GM19397 (cell line): ENCODE measurements around the gene EFEMP2.
"Not testable (repeated sequence)": the region's sequence is repeated elsewhere in the genome, so short reads cannot be mapped to it uniquely, and the experiment has no call there.

Experiments used
- ATAC-seq: cut with Tn5 transposase; IDR thresholded peaks from one replicate; pipeline ENCODE4 v1.9.1; 2021; ENCODE audit warnings: mild to moderate bottlenecking, moderate library complexity; ENCODE audit not compliant: unreplicated experiment

The EFEMP2 gene

DNA sequence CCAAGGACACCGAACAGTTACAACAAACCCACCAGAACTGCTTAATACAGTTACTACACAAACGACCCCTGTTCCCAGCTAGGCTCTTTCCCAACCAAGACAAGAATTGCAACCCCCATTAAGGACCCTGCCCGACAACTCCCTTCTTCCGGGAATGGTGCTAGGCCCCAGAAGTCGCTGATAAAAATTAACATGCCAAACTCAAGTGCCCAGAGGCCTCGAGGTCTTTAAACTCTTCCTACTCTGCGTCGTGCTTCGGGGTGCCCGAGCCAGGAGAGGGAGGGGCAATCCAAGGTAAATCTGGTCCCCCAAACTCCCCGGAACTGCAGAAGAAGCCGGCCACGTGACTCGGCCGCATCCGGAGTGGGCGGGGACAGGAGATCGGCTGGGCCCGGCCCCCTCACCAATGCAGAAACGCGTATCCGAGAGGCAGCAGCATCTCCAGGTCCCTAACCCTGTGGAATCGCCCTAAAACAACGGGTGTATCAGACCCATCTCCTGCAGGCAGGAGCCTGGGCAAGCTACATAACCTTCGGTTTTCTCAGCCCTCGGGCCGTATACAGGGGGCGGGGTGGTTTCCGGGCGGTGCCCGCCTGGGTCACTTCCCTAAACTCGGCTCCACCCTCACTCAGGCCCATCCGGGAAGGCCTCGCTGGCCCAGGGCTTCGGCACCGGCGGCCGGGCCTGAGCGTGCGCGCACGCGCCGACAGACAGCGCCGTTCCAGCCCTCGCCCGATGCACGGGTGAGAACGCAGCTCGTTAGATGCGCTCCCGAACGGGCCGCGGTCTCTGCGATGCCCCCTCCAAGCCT lies 15.7 kb downstream of the EFEMP2 start:
- ATAC-seq: peak; percentile 34

DNA sequence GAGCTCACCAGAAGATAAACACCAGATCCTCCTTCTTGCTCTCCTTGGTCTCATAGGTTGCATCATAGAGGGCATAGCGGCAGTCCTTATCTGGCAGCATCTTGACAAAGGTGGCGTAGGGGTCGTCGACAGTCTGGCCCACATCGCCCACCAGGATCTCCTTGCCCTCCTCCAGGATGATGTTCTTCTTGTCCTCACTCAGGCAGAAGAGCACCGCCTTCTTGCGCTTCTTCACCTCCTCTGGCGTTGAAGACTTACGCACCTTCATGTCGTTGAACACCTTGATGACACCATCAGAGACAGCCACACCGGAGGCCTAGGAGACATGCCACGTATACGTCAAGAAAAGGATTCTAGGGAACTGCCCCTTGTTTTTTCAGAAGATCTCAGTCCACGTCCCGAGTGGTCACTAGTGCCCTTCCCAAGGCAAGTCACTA lies 16.7 kb downstream of the EFEMP2 start:
- ATAC-seq: no peak

DNA sequence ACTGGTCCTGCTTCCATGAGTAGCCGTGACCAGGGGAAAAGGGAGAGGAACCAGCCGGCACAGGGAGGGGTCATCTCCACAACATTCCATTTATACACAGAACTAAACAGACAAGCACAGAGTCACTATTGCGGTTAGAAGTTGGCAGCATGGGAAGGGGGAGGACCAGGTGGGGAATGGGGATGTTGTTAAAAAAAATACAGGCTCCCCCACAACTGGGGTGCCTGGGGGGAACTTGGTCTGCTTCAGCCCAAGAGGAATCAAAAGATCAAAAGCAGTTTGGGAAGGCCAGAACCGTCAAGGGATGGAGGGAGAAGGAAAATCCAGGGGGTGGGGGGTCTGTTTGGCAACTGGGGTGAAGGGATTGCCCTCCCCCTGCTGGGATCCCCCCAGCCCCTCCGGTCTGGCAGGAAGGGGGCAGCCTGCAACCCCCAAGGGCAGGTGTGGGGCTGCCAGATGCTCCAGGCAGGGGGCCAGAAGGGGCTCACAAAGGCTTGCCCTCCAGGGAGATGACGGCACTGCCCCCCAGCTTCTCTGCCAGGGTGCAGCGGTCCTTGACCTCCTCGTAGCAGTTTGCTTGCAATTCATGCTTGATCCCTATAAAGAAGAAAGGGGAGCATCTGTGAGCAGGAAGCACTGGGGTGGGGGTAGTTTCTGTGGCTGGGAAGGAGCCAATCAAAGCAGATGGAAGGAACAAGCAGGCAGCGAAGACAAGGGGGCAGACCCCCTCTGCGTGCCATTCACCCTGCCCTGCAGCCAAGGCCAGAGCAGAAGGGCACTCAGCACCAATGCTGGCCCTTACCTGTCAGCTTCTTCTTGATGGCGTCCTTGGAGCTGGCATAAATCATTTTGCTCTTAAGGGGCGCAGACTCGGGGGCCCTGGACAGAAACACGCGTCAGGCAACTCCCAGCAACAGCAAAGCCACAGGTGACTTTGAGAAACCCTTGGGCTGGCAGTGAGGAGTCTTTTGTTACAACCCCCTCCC lies 17.5 kb downstream of the EFEMP2 start:
- no peak for ATAC-seq

DNA sequence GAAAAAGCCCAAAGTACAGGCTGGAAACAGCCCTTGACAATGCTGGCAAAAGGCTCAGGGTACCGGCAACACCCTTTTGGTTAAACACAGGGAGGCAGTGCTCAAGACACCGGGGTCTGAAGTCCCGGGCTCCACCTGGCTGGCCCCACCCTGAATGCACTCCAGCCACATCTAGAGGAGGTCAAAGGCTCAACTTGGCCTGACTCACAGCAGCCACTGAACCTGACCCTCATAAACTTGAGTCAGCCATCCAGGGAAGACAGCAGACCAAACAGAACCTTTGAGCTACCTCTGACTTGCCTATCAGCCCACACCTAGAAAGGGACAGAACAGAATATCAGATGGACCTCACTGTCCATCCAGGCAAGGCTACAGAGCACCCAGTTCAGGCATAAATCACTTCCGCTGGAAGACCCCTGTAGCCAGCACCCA lies 18.4 kb downstream of the EFEMP2 start:
- ATAC-seq: no peak

DNA sequence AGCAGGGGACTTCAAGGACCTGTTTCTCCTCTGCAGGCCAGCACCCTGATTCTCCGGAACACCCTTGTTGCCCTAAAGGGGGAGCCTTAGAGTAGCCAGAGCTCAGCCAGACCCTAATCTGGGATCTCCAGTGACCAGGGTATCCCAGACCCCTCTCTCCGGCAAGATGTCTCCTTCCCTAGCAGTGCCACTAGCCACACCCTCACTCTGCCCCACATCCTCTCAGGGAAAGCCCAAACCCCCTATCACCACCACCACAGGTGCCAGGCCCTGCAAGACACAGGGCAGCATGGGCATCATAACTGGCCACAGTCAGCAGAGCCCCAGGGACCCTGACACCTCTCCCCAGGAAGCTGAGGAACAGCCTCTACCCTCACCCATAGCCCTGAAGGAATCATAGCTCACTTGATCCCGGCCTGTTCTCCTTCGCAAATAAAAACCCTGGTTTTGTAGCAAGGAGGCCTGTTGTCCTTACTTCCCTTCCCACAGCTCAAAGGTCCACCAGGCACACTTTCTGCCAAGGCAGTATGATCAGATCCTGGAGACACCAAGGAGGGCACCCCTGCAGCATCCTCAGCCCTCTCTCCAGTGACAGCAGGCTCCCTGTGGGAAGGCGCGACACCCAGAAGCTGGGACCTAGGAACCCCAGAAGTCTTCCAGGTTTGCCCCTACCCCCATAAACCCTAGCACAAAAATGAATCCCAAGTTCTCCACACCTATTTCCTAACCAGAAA lies 19.2 kb downstream of the EFEMP2 start:
- ATAC-seq: no peak

DNA sequence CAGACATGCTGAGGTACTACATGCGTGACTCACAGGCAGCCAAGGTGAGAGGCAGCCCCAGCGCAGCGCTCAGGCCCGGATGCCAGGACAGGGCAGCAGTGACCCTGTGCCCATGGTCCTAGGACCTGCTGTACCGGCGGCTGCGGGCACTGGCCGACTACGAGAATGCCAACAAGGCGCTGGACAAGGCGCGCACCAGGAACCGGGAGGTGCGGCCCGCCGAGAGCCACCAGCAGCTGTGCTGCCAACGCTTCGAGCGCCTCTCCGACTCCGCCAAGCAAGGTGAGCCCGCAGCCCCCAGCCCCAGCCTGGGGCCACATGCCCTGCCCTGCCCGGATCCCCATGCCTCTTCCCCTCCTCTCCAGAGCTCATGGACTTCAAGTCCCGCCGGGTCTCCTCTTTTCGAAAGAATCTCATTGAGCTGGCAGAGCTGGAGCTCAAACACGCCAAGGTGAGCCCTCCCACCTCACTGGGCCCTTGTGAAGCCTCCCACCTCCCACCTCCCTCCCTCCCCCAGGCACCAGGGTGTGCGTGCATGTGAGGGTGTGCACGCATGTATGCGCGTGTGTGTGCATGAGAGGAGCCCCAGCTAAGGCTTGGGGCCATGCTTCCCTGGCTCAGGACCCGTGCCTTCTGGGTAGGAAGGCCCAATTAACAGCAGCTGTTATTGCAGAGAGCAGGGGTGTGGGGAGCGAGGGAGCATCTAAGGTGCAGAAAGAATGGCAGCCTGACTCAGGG lies 19.9 kb downstream of the EFEMP2 start:
- ATAC-seq: no peak

DNA sequence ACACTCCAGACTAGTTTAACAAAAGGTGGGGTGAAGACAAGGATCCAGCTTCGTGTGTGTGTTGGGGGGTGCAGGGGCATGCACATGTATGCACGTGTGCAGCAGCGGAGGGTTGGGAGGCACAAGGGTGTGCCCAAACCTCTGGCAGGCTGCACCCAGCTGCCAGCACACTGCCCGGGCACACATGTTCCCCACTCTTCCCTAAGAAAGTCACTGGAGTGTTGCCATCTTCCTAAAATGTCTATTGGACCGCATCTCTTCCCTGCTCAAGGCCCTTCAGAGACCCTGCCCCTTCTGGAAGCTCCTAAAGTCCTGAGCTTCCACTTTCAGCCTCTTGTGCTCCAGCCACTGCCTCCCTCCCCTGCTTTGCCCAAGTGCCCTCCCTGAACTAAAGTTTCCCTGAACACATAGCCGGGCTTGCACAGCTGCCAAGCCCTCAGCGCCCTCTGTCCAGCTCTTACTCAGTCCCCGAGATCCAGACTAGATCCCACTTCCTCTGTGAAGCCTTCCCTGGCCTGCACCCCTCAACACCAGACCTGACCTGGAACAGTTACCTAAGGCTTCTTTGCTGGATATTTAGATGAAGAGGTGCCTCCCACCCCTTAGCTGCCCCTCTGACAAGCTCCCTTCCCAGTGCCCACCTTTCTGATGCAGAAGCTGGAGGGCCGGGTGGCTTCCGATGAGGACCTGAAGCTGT lies 20.6 kb downstream of the EFEMP2 start:
- no peak for ATAC-seq

DNA sequence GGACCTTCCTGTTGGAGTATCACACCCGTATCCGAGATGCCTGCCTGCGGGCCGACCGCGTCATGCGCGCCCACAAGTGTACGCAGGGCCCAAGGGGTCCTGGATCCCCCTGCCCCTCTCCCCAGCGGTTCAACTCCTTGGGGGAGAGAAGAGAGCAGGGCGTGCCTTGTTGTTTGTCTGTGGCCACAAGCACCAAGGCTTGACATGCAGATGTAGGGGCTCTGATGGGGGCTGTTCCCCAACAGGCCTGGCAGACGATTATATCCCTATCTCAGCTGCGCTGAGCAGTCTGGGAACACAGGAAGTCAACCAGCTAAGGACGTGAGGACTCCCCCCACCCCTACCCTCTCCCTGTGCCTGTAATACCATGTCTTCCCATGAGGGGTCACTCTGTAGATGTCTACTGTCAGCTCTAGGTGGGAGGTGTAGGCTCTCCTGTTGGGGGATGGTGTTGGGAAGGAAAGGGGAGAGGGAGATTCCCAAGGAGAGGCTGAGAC lies 21.5 kb downstream of the EFEMP2 start:
- no peak for ATAC-seq

DNA sequence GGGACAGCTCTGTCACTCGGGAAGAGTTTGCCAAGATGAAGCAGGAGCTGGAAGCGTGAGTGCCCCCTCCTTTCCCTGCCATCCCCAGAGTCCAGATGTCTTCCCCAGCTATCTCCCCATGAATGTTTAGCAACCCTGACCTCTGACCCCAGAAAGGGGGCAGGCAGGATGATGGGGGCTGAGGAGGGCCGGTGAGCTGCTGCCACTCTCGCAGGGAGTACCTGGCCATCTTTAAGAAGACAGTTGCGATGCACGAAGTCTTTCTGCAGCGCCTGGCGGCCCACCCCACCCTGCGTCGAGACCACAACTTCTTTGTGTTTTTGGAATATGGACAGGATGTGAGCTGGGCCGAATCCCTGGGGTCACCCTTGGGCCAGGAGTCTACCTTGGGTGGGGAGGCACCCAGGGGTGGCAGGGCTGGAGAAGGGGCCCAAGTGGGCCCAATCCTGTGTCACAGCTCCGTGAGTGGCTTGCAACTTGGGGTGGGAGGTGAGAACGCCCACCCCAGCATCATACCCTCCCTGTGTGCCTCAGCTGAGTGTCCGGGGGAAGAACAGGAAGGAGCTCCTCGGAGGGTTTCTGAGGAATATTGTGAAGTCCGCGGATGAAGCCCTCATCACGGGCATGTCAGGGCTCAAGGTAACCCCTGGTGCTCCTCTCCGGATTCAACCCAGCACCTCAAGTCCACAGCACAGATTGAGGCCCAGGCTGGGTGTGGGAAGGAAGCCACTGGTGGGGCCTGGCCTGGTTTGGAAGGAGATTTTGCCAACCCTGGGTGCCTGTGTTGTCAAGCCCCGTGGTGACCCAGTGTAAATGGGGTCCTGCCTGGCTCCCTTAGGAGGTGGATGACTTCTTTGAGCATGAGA lies 22.1 kb downstream of the EFEMP2 start:
- ATAC-seq: no peak

DNA sequence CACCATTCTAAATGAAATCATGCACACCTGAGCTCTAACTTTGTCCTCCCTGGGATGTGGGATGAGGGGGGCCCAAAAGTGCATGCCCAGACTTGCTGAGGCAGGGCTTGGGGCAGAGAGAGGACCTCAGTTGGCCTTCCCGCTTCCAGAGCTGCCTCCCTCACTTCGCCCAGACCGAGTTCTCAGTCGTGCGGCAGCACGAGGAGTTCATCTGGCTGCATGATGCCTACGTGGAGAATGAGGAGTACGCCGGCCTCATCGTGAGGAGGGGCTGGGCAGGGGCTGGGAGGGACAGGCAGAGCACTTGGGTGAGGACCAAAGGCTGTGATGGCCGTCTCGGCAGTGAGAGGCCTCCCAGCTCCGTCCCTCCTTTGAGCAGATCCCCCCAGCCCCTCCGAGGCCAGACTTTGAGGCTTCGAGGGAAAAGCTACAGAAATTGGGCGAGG lies 22.8 kb downstream of the EFEMP2 start:
- ATAC-seq: no peak

DNA sequence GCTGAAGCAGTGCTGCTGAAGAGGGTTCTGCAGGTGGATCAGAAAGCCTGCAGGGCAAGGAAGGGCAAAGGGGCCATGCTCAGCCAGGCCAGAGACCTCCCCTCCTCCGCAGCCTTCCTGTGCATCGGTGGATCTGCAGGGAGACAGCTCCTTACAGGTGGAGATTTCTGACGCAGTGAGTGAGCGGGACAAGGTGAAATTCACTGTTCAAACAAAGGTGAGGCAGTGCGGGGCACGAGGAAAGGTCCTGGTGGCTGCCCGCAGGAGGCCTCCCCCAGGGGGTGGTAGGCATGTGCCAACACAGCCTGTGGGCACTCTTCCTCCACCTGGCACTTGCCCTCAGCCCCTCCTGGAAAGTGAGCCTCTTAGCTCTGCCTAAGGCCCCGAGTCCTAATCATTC lies 23.2 kb downstream of the EFEMP2 start:
- ATAC-seq: no peak

DNA sequence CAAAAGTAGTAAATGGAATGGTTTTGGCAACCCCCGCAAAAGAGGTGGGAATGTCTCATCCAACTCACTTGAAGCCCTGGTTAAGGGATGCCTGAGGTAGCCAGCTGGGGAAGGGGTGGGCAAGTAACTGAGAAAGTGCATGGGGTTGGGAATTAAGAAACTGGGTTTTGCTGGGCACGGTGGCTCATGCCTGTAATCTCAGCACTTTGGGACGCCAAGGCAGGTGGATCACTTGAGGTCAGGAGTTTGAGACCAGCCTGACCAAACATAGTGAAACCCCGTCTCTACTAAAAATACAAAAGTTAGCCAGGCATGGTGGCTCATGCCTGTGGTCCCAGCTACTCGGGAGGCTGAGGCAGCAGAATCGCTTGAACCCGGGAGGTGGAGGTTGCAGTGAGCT lies 23.9 kb downstream of the EFEMP2 start:
- not testable (repeated sequence) for ATAC-seq

DNA sequence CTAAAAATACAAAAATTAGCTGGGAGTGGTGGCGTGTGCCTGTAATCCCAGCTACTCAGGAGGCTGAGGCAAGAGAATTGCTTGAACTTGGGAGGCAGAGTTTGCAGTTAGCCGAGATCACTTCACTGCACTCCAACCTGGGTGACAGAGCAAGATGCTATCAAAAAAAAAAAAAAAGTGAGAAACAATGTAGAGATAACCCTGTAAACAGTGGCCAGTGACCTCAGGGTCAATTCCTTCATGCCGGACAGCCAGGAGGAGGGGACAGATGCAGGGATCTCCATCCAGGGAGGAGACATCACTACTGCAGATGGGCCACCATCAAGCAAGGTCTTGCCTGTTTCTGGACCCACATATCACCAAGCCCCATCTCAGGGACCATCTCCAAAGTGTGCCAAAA lies 24.9 kb downstream of the EFEMP2 start:
- ATAC-seq: no peak

DNA sequence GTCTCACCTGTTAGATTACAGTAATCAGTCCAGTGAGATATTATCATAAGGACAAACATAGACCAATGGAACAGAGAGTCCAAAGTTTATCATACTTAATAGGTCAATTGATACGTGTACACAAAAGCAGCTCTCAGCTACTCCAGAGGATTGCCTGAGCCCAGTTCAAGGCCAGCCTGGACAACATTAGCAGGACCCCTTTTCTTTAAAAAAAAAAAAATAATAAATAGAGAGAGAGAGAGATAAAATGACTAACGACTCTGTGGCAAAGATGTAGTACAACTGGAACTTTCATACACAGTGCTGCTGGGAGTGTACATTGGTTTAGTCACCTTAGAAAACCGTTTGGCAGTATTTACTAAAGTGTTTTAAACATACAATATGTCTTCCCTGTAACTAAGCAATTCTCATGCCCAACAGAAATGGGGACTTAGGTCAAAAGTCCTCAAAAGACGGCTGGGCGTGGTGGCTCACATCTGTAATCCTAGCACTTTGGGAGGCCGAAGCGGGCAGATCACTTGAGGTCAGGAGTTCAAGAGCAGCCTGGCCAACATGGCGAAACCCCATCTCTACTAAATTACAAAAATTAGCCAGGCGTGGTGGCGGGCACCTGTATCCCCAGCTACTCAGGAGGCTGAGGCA lies 28.2 kb downstream of the EFEMP2 start:
- no peak for ATAC-seq

DNA sequence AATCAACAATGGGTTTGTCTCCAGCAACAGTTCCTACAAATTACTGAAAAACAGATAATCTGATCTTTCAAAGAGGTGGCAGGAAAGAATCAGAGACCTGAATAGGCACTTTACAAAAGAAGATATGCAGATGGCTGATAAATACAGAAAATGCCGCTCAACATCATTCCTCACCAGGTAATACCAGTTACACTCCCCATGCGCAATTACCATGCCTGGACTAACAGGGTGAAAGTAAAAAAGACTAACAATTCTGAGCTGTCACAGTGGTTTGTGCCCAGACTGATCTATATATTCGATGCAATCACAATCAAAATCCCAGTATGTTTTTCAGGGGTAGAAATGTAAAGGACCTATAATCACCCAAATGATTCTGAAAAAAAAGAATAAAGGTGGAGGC lies 28.8 kb downstream of the EFEMP2 start:
- ATAC-seq: no peak

DNA sequence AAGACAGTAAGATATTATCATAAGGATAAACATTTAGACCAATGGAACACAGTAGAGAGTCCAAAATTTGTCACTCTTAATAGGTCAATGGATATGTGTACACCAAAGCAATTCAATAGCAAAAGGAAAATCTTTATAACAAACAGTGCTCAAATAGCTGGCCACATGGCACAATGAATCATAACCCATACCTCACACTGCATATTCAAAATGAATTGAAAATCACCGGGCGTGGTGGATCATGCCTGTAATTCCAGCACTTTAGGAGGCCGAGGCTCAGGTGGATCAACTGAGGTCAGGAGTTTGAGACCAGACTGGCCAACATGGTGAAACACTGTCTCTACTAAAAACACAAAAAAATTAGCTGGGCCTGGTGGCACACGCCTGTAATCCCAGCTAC lies 30.5 kb downstream of the EFEMP2 start:
- no peak for ATAC-seq

DNA sequence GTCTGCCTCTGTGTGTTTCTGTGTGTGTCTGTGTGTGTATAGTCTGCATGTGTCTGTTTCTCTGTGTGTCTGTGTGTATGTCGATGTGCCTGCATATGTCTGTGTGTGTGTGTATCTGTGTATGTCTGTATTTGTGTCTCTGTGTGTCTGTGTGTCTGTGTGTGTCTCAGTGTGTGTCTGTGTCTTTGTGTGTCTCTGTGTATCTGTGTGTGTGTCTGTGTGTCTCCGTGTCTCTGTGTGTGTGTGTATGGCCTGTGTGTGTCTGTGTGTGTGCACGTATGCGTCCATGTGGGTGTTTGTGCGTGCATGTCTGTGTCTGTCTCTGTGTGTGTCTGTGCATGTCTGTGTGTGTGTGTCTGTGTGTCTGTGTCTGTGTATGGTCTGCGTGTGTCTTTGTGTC lies 38.4 kb downstream of the EFEMP2 start:
- ATAC-seq: no peak
